Fibroblast of peridontal ligament (primary cell): ENCODE results near the gene TGIF2.

Experiments used
- DNase-seq: peaks from one replicate; pipeline ENCODE4 v3.0.0-alpha.2; 2010; ENCODE audit errors: extremely low read depth

Gene TGIF2

DNA sequence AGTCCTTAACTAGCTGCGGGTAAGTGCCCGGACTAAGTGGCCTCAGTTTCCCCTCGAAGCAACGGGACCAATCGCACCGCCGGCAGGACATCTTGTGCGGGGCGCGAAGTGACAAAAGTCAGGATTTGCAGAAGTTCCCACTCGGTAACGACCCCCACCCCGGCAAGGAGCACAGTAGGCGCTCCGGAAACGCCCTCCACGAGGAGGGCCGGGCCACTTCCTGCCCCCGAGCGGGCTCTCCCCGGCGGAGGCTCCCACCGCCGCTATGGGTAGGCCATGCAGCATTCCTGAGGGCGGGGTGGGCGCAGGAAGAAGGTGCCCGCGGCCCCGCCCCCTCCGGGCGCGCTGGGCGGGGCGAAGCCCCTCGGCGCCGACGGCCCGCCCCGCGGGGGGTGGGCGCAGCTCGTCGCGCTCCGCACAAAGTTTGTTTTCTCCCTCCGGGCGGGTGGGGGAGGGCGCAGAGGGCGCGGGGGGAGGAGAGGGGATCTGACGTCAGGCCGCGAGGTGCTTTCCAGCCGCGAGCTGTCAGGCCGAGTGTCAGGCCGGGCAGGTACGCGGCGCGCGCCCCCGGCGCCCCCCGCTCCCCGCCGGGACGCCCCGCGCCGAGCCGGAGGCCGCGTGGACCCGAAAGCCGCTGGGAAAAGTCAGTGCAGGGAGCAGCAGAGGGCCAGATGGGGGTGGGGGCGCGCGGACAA lies at the start of gene TGIF2:
TSS of gene TGIF2 (plus strand) at position 495 of the 695 bp plus-strand sequence. CDS start 5,178 bp downstream, outside the sequence.
- peak; percentile 29 for DNase-seq

DNA sequence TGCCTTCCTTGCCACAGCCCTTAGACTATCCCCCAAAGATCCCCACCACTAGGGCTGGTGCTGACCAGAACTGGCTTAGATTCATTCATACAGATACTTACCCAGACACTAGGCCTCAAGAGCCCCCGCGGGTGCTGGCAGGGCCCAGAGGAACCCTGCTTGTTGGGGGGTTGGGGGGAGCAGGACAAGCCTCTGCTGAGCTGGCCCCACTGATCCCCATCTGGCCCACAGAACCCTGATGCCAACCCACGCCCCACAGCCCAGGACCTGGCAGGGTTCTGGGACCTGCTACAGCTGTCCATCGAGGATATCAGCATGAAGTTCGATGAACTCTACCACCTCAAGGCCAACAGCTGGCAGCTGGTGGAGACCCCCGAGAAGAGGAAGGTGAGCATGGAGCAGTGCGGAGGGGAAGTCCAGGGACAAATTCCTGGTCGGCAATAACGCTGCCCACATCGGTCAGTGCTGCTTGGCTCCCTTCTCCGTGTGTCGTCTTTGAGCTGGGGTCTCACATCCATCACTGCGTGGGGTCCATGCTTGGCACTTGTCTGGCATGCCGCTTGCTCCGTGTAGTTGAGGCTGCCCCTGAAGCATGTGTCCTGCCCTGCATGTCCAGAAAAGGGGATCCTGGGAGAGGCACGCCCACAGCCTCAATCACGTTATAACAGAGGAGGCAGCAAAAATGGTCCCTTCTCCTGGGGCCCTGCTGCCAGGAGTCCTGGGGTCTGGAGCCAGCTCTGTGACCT lies 47.6 kb upstream of the TGIF2 start:
- no peak for DNase-seq

DNA sequence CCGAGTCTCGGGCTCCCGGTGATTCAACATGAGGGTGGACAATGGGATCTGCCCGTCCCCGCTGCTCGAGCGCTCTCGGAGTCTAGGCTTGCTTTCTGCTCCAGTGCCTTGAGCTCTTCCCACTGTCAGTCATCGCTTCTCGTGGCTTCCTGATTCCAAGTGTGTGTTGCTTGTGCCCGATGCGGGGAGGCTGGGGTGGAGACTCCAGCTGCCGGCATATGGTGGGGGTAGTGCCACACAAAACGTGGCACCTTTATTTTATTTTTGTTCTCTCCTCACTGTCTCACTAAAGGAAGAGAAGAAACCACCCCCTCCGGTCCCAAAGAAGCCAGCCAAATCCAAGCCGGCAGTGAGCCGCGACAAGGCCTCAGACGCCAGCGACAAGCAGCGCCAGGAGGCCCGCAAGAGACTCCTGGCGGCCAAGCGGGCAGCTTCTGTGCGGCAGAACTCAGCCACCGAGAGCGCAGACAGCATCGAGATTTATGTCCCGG lies 46.8 kb upstream of the TGIF2 start:
- DNase-seq, result no peak

DNA sequence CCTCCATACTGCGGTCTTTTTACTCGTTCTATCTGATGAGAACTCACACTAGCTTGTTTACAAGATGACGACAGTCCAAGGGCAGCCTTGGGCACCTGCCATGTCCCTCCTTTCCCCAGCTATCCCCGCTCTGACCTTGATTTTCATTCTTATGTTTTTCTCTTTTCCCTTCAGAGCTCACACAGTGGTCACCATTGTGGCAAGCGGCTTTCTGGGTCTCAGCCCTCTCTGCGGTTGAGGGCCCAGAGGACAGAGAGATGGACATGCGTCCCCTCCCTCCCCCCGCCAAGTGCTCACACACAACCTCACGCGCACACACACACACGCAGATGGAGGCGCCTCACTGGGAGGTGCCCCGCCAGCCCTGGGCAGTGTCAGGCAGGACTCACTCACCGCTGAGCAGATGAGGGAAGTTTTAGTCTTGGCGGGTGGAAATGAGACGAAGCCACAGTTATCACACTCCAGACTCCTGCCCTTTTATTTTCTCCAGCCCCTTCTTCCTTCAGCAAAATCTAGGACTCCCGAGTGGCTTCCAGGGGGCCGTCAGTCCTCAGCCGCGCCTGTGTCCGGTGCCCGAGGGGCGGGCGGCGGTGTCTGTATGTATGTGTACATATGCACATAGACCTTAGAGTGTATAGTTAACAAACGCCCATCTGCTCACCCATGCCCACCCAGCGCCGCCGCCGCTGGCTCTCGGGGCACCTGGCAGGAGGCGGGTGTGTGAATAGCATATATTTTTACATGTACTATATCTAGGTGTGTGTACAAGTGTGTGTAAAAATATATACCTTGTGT lies 45.9 kb upstream of the TGIF2 start:
- DNase-seq, result no peak

DNA sequence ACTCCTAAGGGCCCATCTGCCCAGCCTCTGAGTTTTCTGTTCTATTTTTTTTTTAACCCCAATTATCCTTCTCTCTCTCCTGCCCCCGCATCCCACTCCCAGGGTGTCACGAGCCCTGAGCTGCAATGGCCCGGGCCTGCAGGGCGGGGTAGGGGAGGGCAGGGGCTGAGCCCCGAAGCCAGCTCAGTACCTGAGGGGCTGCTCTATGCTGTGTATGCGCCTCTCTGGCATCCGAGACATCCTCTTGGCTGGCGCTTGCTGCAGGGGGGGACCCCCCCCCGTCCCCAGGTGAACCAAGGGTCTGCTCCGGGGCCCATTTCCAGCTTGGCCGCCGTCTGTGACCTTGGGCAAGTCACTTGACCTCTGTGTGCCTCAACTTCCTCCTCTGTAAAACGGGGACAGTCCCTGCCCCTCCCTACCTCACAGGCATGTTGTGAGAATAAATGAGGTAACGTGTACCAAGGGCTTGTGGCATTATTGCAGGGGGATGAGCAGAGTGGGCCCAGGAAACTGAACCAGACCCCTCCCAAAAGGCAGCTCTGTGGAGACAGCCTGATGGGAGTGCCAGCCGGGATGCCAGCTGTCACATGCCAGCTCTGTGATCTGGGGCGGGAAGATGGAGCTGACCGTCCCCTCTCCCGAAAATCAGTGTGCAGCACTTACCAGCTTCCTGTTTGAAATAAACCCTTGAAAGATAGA lies 45.1 kb upstream of the TGIF2 start:
- no peak for DNase-seq

DNA sequence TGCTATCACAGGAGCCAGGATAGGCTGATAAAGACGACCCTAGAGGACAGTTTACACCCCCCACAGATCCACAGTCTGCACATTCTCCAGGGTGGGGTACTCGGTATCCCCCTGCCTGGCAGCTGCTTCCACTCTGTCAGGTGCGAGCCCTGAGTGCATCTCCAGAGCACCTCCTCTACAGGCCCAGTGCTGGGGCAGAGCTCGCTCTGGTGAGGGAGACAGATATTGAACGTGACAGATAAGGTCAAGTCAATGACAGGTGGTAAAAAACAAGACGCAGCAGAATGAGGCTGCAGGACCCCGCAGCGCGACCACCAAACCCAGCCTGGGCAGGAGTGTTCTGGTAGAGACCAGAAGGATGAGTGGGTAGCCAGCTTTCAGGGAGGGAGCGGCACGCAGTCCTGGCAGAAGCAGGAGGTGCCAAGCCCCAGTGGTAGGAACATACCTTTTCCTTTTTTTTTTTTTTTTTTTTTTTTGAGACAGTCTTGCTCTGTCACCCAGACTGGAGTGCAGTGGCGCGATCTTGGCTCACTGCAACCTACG lies 44.5 kb upstream of the TGIF2 start:
- no peak for DNase-seq

DNA sequence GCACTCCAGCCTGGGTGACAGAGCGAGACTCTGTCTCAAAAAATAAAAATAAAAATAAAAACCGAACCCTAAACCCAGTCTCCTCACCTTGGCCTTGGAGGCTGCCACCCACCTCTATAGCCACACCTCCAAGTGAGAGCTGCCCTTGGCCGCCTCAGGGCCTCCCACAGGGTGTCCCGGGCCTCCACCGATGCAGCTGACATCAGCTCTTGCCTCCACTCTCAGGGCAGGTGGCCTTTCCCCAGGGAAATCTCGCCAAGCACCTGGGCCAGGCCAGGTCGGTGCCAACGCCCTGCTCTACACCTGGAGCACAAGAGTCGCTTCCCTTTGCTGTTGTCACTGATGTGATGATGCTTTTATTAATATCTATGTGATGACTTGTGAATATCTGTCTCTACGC lies 41.0 kb upstream of the TGIF2 start:
- DNase-seq, result no peak

DNA sequence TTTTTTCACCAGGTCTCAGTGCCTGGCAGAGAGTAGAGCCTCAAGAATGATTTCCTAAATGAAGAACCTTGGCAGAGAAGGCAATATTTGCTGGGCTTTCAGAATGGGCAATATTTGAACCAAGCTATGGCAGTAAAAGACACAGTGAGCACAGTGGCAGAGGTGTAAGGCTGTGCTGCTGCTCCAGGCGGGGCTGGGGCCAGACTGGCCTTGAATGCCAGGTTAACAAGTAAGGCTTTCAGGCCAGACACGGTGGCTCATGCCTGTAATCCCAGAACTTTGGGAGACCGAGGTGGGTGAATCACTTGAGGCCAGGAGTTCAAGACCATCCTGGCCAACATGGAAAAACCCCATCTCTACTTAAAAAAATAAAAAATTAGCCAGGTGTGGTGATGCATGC lies 40.6 kb upstream of the TGIF2 start:
- no peak for DNase-seq

DNA sequence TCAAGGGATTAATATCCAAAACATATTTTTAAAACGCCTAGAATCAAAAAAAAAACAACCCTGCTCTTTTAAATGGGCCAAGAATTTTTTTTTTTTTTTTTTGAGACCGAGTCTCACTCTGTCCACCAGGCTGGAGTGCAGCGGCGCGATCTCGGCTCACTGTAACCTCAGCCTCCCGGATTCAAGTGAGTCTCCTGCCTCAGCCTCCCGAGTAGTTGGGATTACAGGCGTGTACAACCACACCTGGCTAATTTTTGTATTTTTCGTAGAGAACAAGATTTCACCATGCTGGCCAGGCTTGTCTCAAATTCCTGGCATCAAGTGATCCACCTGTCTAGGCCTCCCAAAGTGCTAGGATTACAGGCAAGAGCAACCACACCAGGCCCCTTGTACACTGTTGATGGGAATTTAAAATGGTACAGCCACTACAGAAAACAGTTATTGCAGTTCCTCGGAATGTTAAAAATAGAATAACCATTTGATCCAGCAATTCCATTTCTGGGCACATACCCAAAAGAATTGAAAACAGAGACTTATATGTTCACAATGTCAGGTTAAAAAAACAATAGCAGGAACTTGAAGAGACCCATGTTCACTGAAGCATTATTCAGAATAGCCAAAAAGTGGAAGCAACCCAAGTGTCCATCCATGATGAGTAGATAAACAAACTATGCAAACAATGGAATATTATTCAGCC lies 35.2 kb upstream of the TGIF2 start:
- peak; percentile 82 for DNase-seq

DNA sequence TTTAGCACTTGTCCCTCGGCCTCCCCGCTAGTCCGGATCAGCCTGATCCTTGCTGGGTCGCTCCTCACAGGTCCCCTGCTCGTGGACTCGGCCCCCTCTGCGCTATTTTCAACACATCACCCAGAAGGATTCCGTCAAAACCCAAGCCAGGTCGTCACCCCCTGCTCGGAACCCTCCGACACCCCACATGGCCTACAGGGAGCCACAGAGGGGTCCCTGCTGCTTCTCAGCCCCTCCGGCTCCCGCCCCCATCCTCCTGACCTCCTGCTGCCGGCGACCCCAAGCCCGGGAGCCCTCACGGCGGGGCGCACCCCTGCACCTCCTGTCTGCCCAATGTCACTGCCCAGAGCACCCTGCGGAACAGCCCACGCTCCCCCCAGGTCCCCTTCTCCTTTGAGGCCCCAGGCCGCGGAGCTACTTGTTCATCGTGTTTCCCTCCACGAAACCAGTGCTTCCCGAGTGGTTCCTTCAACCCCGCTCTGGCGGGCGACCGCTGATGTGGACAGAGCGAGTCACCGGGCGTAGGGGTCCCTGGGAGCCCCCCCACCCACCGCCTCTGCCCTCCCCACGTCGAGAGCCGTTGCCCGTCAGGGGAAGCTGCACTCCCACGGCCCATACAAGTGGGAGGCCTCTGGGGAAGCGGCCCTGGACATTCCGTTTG lies 32.7 kb upstream of the TGIF2 start:
- DNase-seq, result no peak

DNA sequence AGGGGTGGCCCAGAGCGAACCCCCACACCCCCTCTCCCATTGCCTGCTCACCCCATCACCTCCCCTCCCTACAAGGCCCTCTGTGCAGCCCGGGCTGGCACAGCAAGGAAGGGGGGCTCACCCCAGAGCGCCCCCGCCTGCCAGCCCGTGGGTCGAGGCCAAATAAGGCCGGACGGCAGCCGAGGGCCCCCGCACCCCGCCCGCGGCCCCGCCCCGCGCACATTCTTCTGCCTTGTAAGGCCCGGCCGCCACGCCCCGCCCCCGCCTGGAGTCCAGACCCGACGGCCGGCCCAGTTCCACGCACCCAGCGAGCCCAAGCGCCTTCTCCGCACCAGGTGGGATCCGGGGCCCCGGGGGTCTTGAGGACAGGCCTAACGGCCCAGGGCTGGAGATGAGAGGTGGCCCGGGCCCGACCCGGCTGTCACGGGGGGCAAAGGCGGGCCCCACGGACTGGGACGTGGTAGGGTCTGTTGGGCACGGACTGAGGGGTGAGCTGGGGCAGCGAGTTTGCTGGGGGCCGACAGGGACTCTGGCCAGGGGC lies 32.1 kb upstream of the TGIF2 start, which contains the start of gene MYL9:
TSS of gene MYL9 (plus strand) at position 293 of the 541 bp plus-strand sequence. CDS start 3,366 bp downstream, outside the sequence.
- peak; percentile 66 for DNase-seq

DNA sequence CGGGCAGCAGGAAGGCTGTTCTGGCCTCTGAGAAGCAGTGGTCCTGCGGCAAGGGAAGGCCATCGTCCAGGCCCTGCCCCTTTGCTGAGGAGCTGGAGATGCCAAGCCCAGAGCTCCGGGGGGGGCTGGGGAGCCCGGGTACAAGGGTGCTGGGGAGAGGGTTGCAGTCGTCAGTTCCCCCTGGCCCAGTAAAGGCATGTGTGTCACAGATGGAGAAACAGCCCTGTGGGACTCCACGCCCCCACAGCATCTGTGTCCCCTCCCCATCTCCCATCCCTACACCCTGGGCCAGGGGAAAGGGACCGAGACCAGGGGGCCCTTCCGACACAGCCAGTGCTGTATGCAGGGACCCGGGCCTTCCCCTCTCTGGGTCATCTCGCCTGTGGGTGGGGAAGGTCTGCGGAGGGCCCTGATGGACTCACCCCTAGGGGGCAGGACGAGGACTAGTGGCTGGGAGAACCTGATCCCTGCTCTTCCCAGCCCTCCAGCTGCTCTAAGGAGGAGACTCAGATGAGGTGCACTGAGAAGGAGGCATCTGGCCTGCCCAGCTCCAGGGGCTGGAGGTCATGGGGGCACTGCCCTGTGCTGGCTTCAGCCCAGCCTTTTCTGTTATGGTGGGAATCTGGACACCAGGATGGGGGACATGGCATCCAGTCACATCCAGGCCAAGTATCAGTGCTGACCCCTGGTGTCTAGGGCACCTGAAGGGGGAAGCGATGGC lies 31.5 kb upstream of the TGIF2 start:
- peak; percentile 69 for DNase-seq

DNA sequence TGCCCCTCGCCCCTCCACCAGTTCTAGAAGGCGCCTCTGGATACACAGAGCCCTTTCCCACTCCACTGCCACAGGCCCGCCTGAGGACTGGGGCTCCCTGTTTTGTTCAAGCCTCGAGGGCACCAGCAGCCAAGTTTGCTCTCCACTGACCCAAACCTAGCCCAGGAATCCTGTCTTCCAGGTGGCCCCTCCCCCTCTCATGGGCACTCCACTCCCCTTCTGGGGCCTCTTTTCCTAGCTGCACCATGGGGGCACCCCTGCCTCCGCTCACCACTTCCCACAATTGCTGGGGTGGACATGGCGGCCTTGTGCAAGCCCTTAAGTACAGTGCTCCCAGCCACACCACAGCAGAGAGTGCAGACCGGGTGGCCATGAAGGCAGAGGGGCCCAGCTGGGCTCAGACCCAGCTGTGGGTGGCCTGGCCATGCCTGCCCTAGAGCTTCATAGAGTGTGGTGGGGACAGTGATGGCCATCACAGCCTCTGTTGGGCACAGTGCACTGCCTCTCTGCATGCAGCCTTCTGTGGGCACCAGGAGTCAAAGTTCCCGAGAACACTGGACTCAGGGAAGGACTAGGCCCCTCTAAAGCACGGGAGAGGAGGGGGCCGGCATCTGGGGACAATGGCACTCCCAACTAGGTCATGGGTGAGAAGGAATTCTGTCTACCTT lies 30.7 kb upstream of the TGIF2 start:
- no peak for DNase-seq

DNA sequence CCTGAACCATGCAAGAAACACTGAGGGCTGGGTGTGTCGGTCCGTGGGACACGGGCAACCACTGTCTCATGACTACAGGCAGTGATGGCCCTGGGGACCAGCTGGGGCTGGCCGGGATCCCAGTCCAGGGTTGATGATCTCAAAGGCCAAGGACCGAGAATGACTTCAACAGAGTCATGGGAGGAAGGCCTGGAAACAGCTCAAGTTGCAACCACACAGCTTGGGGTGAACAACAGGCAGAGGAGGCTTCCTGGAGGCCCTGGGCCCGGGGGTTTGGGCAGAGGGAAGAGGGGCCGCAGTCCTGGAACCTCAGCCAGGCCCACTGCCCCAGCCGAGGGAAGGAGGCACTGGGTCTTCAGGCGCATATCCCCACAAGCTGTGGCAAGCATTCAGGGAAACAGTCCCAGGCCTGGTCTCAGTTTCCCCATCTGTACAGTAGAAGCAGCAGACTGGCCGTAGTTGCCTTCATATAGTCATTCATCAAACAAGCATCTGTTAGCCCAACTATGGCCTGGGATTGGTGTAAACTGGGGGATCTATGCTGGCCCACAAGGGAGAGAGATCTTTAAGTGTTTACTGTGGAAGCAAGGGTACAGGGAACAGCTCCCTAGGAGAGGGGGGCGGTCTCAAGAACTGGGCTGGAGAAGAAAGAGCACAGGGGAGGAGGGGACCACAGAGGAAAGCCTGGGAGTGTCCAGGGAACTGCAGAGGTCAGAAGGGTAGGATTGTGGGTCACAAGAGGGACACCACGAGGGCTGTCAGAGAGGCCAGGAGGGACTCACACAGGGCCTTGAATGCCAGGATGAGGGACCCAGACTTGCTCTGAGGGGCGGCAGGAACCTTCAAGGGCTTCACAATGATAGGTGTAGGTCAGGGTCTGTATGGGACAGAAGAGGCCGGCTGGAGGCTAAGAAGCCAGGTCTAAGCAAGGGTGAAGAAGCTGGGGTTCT lies 29.9 kb upstream of the TGIF2 start:
- peak; percentile 93 for DNase-seq

DNA sequence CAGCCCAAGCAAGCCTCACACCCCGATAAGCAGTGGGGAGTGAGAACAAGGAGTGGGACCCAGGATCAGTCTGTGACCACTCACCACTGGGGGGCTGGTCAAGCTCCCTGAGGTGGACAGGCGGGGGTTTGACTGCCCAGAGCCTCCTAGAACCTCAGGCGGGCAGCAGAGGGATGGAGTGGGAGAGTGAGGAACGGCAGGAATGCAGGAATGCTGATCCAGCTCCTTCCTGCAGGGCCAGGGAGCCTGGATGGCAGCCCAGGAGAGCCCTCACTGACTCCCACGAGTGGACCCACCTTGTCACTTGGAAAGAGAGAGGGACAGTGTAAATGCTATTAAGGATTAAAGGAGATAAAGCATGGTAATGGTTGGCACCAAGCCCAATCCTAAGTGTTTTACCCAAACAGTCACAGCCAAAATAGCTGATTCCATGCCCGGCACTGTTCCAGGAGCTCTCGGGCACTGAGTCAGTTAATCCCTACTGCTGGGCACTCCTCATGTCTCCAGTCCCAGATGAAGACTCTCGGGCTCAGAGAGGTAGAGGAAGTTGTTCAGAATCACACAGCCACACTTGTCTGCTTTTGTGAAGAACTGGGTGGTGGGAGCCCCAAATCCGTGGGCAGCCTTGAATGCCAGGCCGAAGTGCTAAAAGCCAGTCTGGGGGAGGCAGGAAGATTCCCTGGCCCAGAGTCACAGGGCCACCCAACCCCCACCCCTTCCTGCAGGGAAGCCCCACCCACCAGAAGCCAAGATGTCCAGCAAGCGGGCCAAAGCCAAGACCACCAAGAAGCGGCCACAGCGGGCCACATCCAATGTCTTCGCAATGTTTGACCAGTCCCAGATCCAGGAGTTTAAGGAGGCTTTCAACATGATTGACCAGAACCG lies 29.0 kb upstream of the TGIF2 start:
- peak; percentile 78 for DNase-seq

DNA sequence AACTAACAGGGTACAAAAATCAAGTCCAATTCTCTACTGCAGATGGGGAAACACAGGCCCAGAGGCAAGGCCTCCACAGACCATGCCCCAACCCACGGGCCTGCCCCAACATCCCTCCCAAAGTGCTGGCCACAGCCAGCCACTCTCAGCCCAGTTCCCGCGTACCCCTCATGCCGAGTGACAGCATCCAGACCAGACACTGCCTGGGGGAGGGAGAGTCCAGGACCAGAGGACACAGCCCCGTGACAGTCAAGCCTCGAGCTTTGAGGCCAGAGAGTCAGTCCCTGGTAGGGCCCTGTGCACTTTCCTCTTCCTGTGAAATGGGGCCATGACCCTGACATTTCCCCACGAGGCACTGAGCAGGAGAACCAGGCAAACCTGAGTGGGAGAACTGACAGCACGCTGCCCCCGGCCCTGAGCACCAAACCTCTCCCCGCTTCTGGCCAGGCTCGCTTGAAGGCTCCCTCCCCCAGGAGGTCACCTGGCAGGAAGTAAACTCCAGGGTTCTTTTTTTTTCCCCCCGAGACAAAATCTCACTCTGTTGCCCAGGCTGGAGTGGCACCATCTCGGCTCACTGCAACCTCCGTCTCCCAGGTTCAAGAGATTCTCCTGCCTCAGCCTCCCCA lies 27.2 kb upstream of the TGIF2 start:
- no peak for DNase-seq
